Heart left ventricle (tissue), 16 donors: ENCODE measurements around the gene ATP6V0E2. TPM values are rescaled to one million over a fixed set of nuclear protein-coding genes. Genes with fewer than 3 reads are reported as not detected.

ENCODE experiments used
- ATAC-seq, 4 donors: fragments of 200-7000 bp; cut with Tn5 transposase; one replicate each; pipeline ENCODE4 v1.9.1; 2020 to 2022; ENCODE audit warnings: moderate library complexity in 4 of 4, mild to moderate bottlenecking in 3 of 4, moderate number of reproducible peaks in 1 of 4
- DNase-seq, 5 donors: peaks; one replicate each; pipeline ENCODE4 v3.0.0-alpha.2; 2020
- H3K27ac ChIP-seq, 12 donors: fragments of 200-600 bp; sonication (generic) in 4 of 12; one replicate each; pipeline versions ENCODE4 v1.5.0 to v1.8.0; 2016 to 2022; ENCODE audit warnings: mild to moderate bottlenecking in 2 of 12
- H3K27me3 ChIP-seq, 9 donors: fragments of 200-600 bp; sonication (generic) in 2 of 9; one replicate each; pipeline versions ENCODE4 v1.5.1 to v1.8.0; 2016 to 2022; ENCODE audit warnings: mild to moderate bottlenecking in 3 of 9
- H3K36me3 ChIP-seq, 9 donors: fragments of 200-600 bp; sonication (generic) in 2 of 9; one replicate each; pipeline versions ENCODE4 v1.5.0 to v1.8.0; 2018 to 2022; ENCODE audit warnings: mild to moderate bottlenecking in 2 of 9
- H3K4me1 ChIP-seq, 12 donors: fragments of 200-600 bp; sonication (generic) in 4 of 12; one replicate each; pipeline versions ENCODE4 v1.5.0 to v1.8.0; 2016 to 2022; ENCODE audit warnings: mild to moderate bottlenecking in 3 of 12
- H3K4me3 ChIP-seq, 12 donors: fragments of 200-600 bp; sonication (generic) in 4 of 12; one replicate each; pipeline versions ENCODE4 v1.5.0 to v1.8.0; 2017 to 2022; ENCODE audit warnings: mild to moderate bottlenecking in 9 of 12, moderate library complexity in 4 of 12
- H3K9me3 ChIP-seq, 12 donors: fragments of 200-600 bp; sonication (generic) in 4 of 12; one replicate each; pipeline versions ENCODE4 v1.5.0 to v1.8.0; 2016 to 2022; ENCODE audit warnings: mild to moderate bottlenecking in 1 of 12
- POLR2A ChIP-seq, 2 donors: fragments of 450-650 bp; IDR thresholded peaks; one replicate each; pipeline ENCODE4 v1.6.1; 2017; ENCODE audit warnings: antibody characterized with exemption in 2 of 2, mild to moderate bottlenecking in 2 of 2, moderate library complexity in 2 of 2
- WGBS, 4 donors: extraction: QIAGEN DNeasy Blood & Tissue Kit in 2 of 4; methylation state at CpG; one replicate each; pipeline versions ENCODE4 v1.1.5 to v1.1.7; 2013 to 2018; 5-methylcytosine and 5-hydroxymethylcytosine counted together
- intact Hi-C, 10 donors: fragments of 100-400 bp; cut with DNase I; formaldehyde crosslinking; loops; one replicate each; pipeline versions ENCODE4 v1.11.1 to v1.14.2; 2022
- polyA plus RNA-seq, 2 donors: library from polyadenylated mRNA; stranded (reverse); fragments of 200-250 nt; gene quantifications; one replicate each; pipeline ENCODE4 v1.2.3, GENCODE V29; 2013
- total RNA-seq, 9 donors: library from RNA; depleted of rRNA in 2 of 9; stranded (reverse); fragments of >200 nt in 2 of 9; fragmentation: NEBNext Ultra II Directional in 3 of 9; extraction: Animal tissue kit (Norgen Biotek cat#: 25700) in 3 of 9; gene quantifications; one replicate each; pipeline versions ENCODE4 v1.1.0 to v1.2.4, GENCODE V29; 2016 to 2023
- TF ChIP-seq, protein P1 (sequence below), 12 donors: fragments of 200-600 bp; sonication (generic) in 4 of 12; IDR thresholded peaks; one replicate each; pipeline versions ENCODE4 v1.5.0 to v1.8.0; 2018 to 2022; ENCODE audit warnings: antibody characterized with exemption in 12 of 12, mild to moderate bottlenecking in 5 of 12
- donor health status: ischemic (EF 13 %, LVEDD 7.1; RV severe dilation, severe dysfunction).
- donor health status: healthy with polysubstance abuse.
- donor health status: DM: no; HTN: yes; CAD: no.
- donor health status: DM: no; HTN: no; CAD: no.
- donor health status: ischemic (EF 25% LVEDD 6.9; RV normal size, moderate dysfunction).
- donor health status: ischemic (EF 25% LVEDD 5.7; RV mildly dilated, moderate dysfunction).
- donor health status: healthy.
- donor health status: DM: yes; HTN: yes; CAD: no.
- donor health status: ischemic (EF 35%, LVEDD 5.7; RV mildly dilated, moderate dysfunction).
- donor health status: nonischemic (EF 11% LVEDD 7.7; RV severe dilation, severe dysfunction).
- donor health status: DM: yes; HTN: yes; CAD: no.
- donor health status: PGD.
- donor health status: ischemic (EF 29% LVEDD 5.4; RV normal size, mild dysfunction).
- donor health status: nonischemic (EF 23%, LVEDD 6.1; RV moderate dilation, normal function).

ATP6V0E2 gene
- total and polyA plus RNA-seq, 11 donors = 39.0 to 137 (median 92.2) TPM

DNA sequence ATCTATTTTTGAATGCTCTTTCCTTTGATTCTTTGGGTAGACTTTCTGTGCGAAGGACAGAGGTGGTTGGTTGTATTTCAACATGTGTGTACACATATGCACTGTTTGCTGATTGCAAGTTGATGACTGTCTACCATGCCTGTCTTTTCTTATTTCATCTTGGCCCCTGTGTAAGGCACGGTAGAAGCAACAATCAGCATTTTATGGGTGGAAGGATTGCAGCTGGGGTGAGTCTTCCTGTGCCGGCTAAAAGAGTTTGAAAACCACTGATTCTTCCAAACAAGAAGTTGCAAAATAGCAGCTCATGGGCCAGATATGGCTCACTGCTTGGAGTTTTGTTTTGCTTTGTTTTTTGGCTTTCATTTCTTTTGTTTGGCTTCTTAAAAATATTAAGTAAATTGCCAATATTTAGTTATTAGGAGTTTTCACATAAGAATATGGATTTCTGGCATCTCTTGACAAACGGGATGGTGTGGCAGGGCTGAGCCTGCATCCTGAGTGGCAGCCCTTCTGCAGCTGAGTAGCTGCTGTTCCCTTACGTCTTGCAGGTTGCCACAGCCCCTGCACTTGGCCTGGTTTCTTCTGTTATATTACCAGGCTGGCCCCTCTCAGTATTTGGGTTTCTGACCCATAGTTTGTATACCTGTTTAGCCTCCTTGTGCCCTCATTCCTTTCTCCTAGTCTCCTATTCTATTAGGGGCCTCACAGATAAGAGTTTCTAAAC lies 28.4 kb upstream of the ATP6V0E2 start:
- Histone ChIP-seq H3K27ac (no peak overlapping the region), H3K9me3 (no peaks in the 10 kb centered on the region), H3K36me3 (peaks cover 0 to 53% (median 29%) of the 10 kb centered on the region in 9 donors), H3K27me3 (no peaks in the 10 kb centered on the region), H3K4me3 (no peak overlapping the region), H3K4me1 (peaks cover 0 to 4% (median 0%) of the 10 kb centered on the region in 12 donors)
- WGBS, 4 donors = 67 to 83% (median 74%) methylated on average over 5 of the region's 5 CpGs
- intact Hi-C loops = no loop called here
- DNase-seq = peak in 2 of 5 donors; percentile 11 to 18
- ATAC-seq = no peak
- no peak for TF ChIP-seq POLR2A (IDR thresholded peaks at IDR 0.05)
- TF ChIP-seq, protein P1, sequence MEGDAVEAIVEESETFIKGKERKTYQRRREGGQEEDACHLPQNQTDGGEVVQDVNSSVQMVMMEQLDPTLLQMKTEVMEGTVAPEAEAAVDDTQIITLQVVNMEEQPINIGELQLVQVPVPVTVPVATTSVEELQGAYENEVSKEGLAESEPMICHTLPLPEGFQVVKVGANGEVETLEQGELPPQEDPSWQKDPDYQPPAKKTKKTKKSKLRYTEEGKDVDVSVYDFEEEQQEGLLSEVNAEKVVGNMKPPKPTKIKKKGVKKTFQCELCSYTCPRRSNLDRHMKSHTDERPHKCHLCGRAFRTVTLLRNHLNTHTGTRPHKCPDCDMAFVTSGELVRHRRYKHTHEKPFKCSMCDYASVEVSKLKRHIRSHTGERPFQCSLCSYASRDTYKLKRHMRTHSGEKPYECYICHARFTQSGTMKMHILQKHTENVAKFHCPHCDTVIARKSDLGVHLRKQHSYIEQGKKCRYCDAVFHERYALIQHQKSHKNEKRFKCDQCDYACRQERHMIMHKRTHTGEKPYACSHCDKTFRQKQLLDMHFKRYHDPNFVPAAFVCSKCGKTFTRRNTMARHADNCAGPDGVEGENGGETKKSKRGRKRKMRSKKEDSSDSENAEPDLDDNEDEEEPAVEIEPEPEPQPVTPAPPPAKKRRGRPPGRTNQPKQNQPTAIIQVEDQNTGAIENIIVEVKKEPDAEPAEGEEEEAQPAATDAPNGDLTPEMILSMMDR (IDR thresholded peaks at IDR 0.05) = no peak

GRCh38 chr7:149846021-149846420 lies 27.7 kb upstream of the ATP6V0E2 start:
- no peak for ATAC-seq
- intact Hi-C loops = no loop called here
- H3K4me3 ChIP-seq = no peak overlapping the region

DNA sequence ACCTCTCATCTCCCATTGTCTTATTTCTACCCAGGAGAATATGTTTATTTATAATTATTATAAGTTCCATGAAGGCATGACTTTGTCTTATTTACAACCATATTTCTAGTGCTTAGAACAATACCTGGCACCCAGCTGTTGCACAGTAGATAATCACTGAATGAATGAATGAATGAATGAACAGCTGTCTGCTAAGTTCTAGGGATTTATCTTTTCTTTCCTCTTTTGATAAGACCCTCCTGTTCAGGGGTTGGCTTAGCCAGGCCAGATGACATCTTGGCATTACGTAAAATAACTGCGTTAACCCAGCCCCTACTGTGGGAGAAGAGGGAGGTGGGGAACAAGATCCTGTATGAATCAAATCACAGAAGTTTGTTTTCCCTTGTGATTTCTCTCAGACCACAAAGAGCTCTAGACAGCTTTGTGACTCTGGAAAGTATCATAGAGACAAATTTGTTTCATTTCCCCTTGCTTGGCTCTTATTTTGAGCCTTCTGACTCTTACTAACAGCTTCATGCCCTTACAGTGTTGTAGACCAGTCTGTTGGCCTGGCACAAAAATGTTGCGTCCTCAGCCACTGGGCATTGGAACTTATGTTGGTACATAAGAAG lies 27.2 kb upstream of the ATP6V0E2 start:
- Histone ChIP-seq H3K36me3 (peaks cover 0 to 57% (median 29%) of the 10 kb centered on the region in 9 donors), H3K4me1 (peaks cover 0 to 4% (median 0%) of the 10 kb centered on the region in 12 donors), H3K27me3 (no peaks in the 10 kb centered on the region), H3K27ac (no peak overlapping the region), H3K9me3 (no peaks in the 10 kb centered on the region), H3K4me3 (no peak overlapping the region)
- 89 to 92% (median 91%) methylated on average over 3 of the region's 3 CpGs for WGBS, 4 donors
- intact Hi-C loops = no loop called here
- TF ChIP-seq POLR2A (IDR thresholded peaks at IDR 0.05) = no peak
- ATAC-seq = no peak
- peak in 1 of 5 donors; percentile 10 for DNase-seq

More at GRCh38 chr7:149846021-149846420, 27.7 kb upstream of the ATP6V0E2 start:
- TF ChIP-seq, protein P1 (IDR thresholded peaks at IDR 0.05) = no peak
- no peak for TF ChIP-seq POLR2A (IDR thresholded peaks at IDR 0.05)
- 85 to 93% (median 87%) methylated on average over 9 of the region's 9 CpGs for WGBS, 4 donors
- Histone ChIP-seq H3K27me3 (no peaks in the 10 kb centered on the region), H3K9me3 (no peaks in the 10 kb centered on the region), H3K4me1 (peaks cover 0 to 4% (median 0%) of the 10 kb centered on the region in 12 donors), H3K27ac (no peak overlapping the region), H3K36me3 (peaks cover 0 to 57% (median 29%) of the 10 kb centered on the region in 9 donors)
- no peak for DNase-seq

GRCh38 chr7:149849174-149849573 lies 24.6 kb upstream of the ATP6V0E2 start:
- Histone ChIP-seq H3K27me3 (no peaks in the 10 kb centered on the region), H3K4me3 (no peak overlapping the region), H3K27ac (no peak overlapping the region), H3K9me3 (no peaks in the 10 kb centered on the region), H3K4me1 (peaks cover 0 to 4% (median 0%) of the 10 kb centered on the region in 12 donors), H3K36me3 (peaks cover 0 to 71% (median 39%) of the 10 kb centered on the region in 9 donors)
- no peak for TF ChIP-seq POLR2A (IDR thresholded peaks at IDR 0.05)
- TF ChIP-seq, protein P1 (IDR thresholded peaks at IDR 0.05) = no peak
- no peak for DNase-seq
- WGBS, 4 donors = 90 to 96% (median 93%) methylated on average over 6 of the region's 6 CpGs
- no peak for ATAC-seq
- intact Hi-C loops = no loop called here
